ENCODE data around the gene ALDH3B1.

Gene ALDH3B1

GRCh38 chr11:68016161-68016903 is 6.2 kb downstream of the ALDH3B1 start:
- peak overlapping the region in 1 of 2 donors; percentile 41 for H3K27ac ChIP-seq
- no peak overlapping the region for H3K4me3 ChIP-seq
- no peak for DNase-seq (ENCODE audit: low spot score)
- no peak for TF ChIP-seq CTCF (IDR thresholded peaks at IDR 0.05)

GRCh38 chr11:68016904-68017817 is 7.0 kb downstream of the ALDH3B1 start:
- Histone ChIP-seq H3K27ac (peak overlapping the region in 1 of 2 donors; percentile 41), H3K4me3 (no peak overlapping the region)
- no peak for TF ChIP-seq CTCF (IDR thresholded peaks at IDR 0.05)
- DNase-seq (ENCODE audit: low spot score), result no peak

- no peak for DNase-seq (ENCODE audit: low spot score)
- Histone ChIP-seq H3K4me3 (no peak overlapping the region), H3K27ac (no peak overlapping the region)
- TF ChIP-seq CTCF (IDR thresholded peaks at IDR 0.05), result no peak
Measured at GRCh38 chr11:68017980-68018729, 8.0 kb downstream of the ALDH3B1 start.

- Histone ChIP-seq H3K27ac (no peak overlapping the region), H3K4me3 (no peak overlapping the region)
- no peak for TF ChIP-seq CTCF (IDR thresholded peaks at IDR 0.05)
- no peak for DNase-seq (ENCODE audit: low spot score)
Measured at GRCh38 chr11:68018730-68019190, 8.6 kb downstream of the ALDH3B1 start.

- DNase-seq (ENCODE audit: low spot score), result no peak
- TF ChIP-seq CTCF (IDR thresholded peaks at IDR 0.05), result no peak
- Histone ChIP-seq H3K4me3 (no peak overlapping the region), H3K27ac (no peak overlapping the region)
Measured at GRCh38 chr11:68019486-68019885, 9.4 kb downstream of the ALDH3B1 start.

GRCh38 chr11:68020575-68020974 is 10.4 kb downstream of the ALDH3B1 start:
- no peak for DNase-seq (ENCODE audit: low spot score)
- Histone ChIP-seq H3K27ac (no peak overlapping the region), H3K4me3 (no peak overlapping the region)
- TF ChIP-seq CTCF (IDR thresholded peaks at IDR 0.05), result no peak

Data from coronary artery (tissue), 2 donors.